HG02973 (cell line): ENCODE data around the gene ADORA2B.

Source experiments
- ATAC-seq: cut with Tn5 transposase; IDR thresholded peaks from one replicate; pipeline ENCODE4 v1.9.1; 2021; ENCODE audit warnings: moderate library complexity; ENCODE audit not compliant: unreplicated experiment

The ADORA2B gene

GRCh38 chr17:15952916-15953790 is 8.2 kb downstream of the ADORA2B start:
- no peak for ATAC-seq

DNA sequence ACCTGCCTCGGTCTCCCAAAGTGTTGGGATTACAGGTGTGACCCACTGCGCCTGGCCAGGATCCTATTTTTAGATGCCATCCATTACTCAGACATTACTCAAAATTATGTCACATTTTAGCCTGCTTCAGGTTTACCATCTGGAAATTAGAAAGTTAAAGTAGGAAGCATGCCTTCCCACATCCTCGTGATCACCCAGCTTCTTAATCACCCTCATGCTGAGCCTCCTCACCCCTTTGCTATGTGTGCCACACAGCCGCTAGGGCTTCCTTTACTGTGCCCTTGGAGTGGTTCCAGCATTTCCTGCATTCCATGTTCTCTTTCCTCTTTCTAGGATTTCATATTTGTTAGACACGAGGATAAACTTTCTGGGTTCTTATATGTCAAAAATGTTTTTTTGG is 9.3 kb downstream of the ADORA2B start:
- no peak for ATAC-seq

GRCh38 chr17:15955793-15956541 is 11.0 kb downstream of the ADORA2B start:
- ATAC-seq, result no peak

DNA sequence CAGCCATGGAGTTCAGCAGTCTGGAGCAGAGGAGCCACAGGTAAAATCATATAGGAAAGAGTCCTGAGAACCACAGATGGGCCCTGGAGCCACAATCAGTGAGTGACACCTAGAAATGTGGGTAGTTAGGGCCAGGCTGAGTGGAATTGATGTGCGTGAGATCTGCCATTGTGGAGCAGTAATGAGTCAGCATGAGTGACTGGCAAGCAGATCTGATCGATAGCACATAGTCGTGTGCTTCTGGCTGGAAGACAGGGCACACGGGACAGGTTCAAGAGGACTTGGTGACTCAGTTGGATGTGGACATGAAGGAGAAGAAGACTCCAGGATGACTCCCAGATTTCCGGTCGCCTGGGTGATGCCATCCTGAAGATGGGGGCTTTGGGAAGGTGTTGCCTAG is 12.3 kb downstream of the ADORA2B start:
- no peak for ATAC-seq

DNA sequence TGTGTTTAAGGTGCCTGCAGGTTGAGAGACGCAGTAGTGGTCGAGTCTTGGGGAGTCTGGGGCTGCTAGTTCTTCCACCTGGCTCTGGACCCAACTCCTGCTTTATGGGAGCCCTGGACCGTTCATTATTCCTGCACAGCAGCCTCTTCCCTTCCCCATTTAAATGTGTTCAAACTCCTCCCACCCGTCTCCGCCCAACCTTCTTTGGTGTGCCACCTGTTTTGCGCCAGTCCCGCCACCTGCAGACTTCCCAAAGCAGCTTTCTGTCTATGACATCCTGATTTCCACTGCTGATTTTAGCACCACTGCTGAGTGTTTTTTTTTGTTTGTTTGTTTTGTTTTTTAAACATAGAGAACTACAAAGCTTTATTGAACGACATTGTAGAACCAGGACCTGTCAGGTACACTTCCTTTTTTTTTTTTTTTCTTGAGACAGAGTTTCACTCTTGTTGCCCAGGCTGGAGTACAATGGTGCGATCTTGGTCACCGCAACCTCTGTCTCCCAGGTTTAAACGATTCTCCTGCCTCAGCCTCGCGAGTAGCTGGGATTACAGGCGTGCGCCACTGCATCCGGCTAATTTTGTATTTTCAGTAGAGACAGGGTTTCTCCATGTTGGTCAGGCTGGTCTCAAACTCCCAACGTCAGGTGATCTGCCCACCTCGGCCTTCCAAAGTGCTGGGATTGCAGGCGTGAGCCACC is 12.8 kb downstream of the ADORA2B start:
- no peak for ATAC-seq

- no peak for ATAC-seq
Observed at GRCh38 chr17:15958484-15958854, 13.5 kb downstream of the ADORA2B start.

DNA sequence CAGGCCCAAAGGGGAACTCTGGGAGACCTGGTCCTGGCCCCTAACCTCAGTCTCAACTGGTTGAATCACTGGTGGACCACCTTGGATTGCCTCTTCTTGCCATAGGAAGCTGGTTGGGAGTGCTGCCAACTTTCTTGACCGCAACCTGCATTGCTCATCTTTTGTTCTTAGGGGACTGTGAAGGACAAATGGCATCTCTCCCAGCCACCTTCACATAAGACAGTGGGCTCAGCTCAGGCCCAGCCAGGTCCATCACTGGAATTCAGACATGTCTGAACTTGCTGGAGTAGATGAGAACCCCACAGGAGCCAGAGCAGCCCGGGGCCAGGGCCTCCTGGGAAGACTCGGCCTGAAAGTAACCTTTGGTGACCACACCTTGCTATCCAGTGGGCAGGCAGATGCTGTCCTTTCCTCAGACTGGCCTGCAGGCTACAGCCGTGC is 18.8 kb downstream of the ADORA2B start:
- ATAC-seq, result no peak

- ATAC-seq, result no peak
Observed at GRCh38 chr17:15965528-15965927, 20.6 kb downstream of the ADORA2B start.

GRCh38 chr17:15966183-15966878 is 21.4 kb downstream of the ADORA2B start:
- no peak for ATAC-seq

DNA sequence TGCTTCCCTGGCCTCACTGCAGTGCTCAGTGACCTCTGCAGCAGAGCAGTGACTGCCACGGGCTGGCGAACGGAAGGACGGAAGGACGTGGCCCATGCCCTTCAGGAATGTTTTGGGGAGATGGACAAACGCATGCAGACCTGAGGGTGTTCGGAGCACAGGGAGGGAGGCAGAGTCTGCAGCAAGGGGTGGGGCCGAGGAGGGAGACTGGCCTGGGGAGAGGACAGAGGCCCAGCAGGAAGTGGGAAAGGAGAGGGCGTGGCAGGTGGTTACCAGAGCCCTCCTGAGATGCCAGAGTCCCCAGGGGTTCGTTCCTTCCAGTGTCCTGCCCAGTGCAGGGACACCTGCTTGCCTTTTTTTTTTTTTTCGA is 21.9 kb downstream of the ADORA2B start:
- ATAC-seq, result no peak

GRCh38 chr17:15967706-15968399 is 22.9 kb downstream of the ADORA2B start:
- ATAC-seq, result no peak

DNA sequence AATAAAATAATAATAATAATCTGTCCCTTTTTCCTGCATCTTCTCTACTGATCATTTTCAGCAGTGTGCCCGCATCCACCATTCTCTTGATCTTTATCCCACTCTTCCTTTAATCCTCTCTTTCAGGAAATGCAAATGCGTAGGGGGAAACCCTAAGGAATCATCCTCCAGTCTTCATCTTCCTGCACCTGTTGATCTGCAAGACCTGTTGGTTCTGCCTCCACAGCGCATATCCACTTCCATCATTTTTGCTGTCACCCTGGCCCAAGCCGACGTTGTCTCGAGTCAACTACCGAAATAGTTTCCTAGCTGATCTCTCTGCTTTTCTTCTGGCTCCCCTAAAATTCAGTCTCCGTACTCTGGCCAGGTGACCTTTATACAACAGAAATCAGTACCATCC is 24.5 kb downstream of the ADORA2B start:
- no peak for ATAC-seq

- no peak for ATAC-seq
Observed at GRCh38 chr17:15970500-15970899, 25.6 kb downstream of the ADORA2B start.

- no peak for ATAC-seq
Observed at GRCh38 chr17:15971098-15971678, 26.3 kb downstream of the ADORA2B start.

- no peak for ATAC-seq
Observed at GRCh38 chr17:15971882-15972281, 27.0 kb downstream of the ADORA2B start.

GRCh38 chr17:15972497-15972951 is 27.6 kb downstream of the ADORA2B start:
- no peak for ATAC-seq

DNA sequence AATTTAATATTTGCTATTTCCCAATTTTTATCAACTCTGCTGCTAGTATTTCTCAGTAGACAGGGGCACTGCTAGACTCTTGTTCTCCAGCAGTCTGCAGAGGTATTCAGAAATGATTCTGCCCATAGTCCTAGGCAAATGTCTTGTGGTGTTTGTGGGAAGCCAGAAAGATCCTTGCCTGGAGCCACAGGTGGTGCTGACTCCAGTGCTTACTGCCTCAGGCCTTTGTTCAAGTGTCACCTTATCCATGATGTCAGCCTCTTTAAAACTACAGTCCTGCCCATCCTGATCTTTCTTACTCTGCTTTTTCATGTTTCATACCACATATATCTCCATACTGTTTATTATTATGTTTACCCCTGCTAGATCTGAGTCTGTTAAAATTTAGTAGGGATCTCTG is 28.1 kb downstream of the ADORA2B start:
- ATAC-seq, result no peak

- ATAC-seq, result no peak
Observed at GRCh38 chr17:15973834-15974233, 28.9 kb downstream of the ADORA2B start.

DNA sequence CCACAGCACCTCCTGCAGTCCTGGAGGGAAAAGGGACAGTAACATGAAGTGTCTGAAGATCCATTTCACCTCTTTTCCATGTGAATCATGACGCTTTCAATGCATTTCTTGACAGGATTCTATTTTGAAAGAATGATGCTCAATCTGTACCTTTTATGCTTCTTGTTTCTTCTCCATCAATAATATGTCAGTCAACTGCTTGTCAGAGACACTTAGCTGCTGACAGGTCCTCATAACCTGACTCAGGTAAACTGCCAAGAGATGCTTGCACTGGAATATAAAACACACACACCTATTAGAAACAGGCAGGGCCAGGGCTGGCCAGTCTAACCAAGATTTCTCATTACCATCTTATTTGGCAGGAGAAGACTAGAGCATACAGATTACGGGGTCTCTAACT is 33.0 kb downstream of the ADORA2B start:
- ATAC-seq, result no peak

DNA sequence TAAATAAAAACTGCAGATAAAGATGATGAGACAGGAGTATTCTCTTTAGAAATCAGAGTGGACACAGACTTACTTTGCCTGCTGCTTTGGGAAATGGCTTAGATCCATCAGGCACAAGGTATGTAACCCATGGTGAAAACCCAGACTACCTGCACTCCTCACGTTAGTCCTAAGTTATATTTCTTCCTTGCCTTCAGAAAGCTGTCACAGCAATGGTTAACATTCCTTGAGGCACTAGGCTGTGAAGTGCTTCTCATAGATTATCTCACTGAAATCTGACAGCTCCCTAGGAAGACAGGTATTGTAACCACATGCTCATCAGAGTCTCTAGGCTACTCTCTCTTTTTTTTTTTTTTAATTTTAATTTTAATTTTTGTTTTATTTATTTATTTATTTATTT is 33.7 kb downstream of the ADORA2B start:
- ATAC-seq, result no peak
